AG04450 (cell line): ENCODE data around the gene SLC22A6. TPM values are rescaled to one million over a fixed set of nuclear protein-coding genes. Genes with fewer than 3 reads are reported as not detected.

Experiments used
- CTCF ChIA-PET: fragments of 300-600, 350-600 bp; formaldehyde crosslinking; extraction: SDS; loops from one replicate; lab custom pipeline; 2022; ENCODE audit warnings: antibody characterized with exemption, inconsistent platforms; lab: Charles Lee
- POLR2A ChIA-PET: fragments of 350-600 bp; formaldehyde crosslinking; extraction: SDS; loops from one replicate; lab custom pipeline; 2021; ENCODE audit warnings: antibody characterized with exemption, inconsistent platforms; lab: Yijun Ruan, JAX
- DNase-seq: peaks from one replicate; pipeline ENCODE4 v3.0.0-alpha.2; 2011; ENCODE audit warnings: low read depth, low spot score
- H3K27ac ChIP-seq: one replicate; pipeline ENCODE4 v1.5.1; 2012; ENCODE audit warnings: low read depth, low read length, control low read depth
- H3K27me3 ChIP-seq: one replicate; pipeline ENCODE4 v1.6.0; 2012; ENCODE audit warnings: low read length; ENCODE audit not compliant: control insufficient read depth, insufficient read depth
- H3K4me3 ChIP-seq: 2 replicates; pipeline ENCODE4 v1.5.1; 2011; ENCODE audit warnings: mild to moderate bottlenecking, low read depth, low read length, control low read depth
- H3K9me3 ChIP-seq: 2 replicates; pipeline ENCODE4 v1.5.1; 2012; ENCODE audit warnings: low read length; ENCODE audit not compliant: control insufficient read depth, insufficient read depth
- CTCF ChIP-seq: IDR thresholded peaks from 2 replicates; pipeline ENCODE4 v1.5.1; 2011; ENCODE audit warnings: low read depth, low read length, control low read depth, inconsistent platforms
- polyA plus RNA-seq: library from polyadenylated mRNA; depleted of rRNA; stranded (reverse); fragments of >200 nt; gene quantifications from 2 replicates; pipeline ENCODE4 v1.2.3, GENCODE V29; 2011

Gene SLC22A6
- polyA plus RNA-seq, 1 experiment, result not detected

GRCh38 chr11:62983536-62984199 lies 1.1 kb downstream of the SLC22A6 start:
- no peak overlapping the region for H3K4me3 ChIP-seq
- CTCF ChIA-PET, result no interaction called here
- H3K27ac ChIP-seq, result no peak overlapping the region
- TF ChIP-seq CTCF, result no peak
- DNase-seq, result no peak
- no peaks in the 10 kb centered on the region for H3K27me3 ChIP-seq
- POLR2A ChIA-PET, result no interaction called here
- H3K9me3 ChIP-seq, result no peaks in the 10 kb centered on the region; the same call in 1 of the 2 replicates

- Histone ChIP-seq H3K27ac (no peak overlapping the region), H3K4me3 (no peak overlapping the region), H3K27me3 (no peaks in the 10 kb centered on the region), H3K9me3 (no peaks in the 10 kb centered on the region; the same call in 1 of the 2 replicates)
- DNase-seq, result no peak
- no peak for TF ChIP-seq CTCF
- ChIA-PET POLR2A (no interaction called here), CTCF (no interaction called here)
Measured at GRCh38 chr11:62981743-62982142, 3.0 kb downstream of the SLC22A6 start.

GRCh38 chr11:62980133-62980760 lies 4.5 kb downstream of the SLC22A6 start:
- ChIA-PET CTCF (interaction anchor here (1.2 kb wide), 1 partner anchor 43 kb away, joined by 5 read pairs; no protein-coding TSS in a partner anchor), POLR2A (no interaction called here)
- no peak for DNase-seq
- no peak overlapping the region for H3K27ac ChIP-seq
- TF ChIP-seq CTCF, result no peak
- no peak overlapping the region for H3K4me3 ChIP-seq
- no peaks in the 10 kb centered on the region; the same call in 1 of the 2 replicates for H3K9me3 ChIP-seq
- no peaks in the 10 kb centered on the region for H3K27me3 ChIP-seq

GRCh38 chr11:62976109-62976508 lies 8.7 kb downstream of the SLC22A6 start:
- ChIA-PET CTCF (interaction anchor here (1.2 kb wide), 2 partner anchors 60 to 70 kb away, joined by 3 to 7 read pairs; no protein-coding TSS in a partner anchor), POLR2A (interaction anchor here (0.7 kb wide), 1 partner anchor 134 kb away, joined by 7 read pairs; no protein-coding TSS in a partner anchor)
- DNase-seq, result no peak
- no peaks in the 10 kb centered on the region for H3K27me3 ChIP-seq
- H3K27ac ChIP-seq, result no peak overlapping the region
- no peak for TF ChIP-seq CTCF
- H3K9me3 ChIP-seq, result no peaks in the 10 kb centered on the region
- H3K4me3 ChIP-seq, result no peak overlapping the region
